ENCODE measurements around the gene GFRA4.

The GFRA4 gene

GRCh38 chr20:3663031-3663701 is at the start of gene GFRA4:
Gene GFRA4, minus strand, starts transcription at chr20:3663399. Its CDS starts 0 bp downstream, at chr20:3663399.
- no peak for DNase-seq (ENCODE audit: low read depth)

DNA sequence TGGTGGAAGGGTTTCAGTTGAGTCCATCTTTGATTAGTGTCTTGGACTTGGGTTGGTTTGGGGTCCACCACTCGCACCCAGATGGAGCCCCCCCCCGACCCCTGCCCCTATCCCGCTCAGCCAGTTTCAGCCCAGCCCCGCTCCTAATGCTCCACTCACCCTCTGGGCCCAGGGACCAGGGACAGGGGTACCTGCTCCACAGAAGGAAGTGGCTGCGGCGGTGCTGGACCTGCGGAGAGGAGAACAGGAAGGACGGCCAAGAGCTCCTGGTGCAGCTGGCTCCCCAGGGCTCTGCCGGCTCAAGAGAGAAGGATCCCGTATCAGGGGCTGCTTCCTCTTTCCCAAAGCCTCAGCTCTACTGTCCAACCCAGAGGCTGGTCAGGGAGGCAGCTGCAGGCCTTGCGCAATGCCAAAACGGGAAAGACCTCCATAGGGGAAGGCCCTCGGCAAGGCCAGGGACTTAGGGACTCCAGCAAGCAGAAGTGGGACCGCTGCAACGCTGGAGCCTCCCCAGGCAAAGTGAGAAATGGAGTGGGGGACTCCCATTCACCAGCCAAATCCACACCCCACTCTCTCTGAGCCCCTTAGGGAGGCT is 49.2 kb upstream of the GFRA4 start, which contains the start of gene SIGLEC1:
Gene SIGLEC1, minus strand, starts transcription at position 322 of the 595 bp plus-strand sequence. CDS start 5,472 bp downstream, outside the sequence.
- DNase-seq (ENCODE audit: low read depth): no peak

DNA sequence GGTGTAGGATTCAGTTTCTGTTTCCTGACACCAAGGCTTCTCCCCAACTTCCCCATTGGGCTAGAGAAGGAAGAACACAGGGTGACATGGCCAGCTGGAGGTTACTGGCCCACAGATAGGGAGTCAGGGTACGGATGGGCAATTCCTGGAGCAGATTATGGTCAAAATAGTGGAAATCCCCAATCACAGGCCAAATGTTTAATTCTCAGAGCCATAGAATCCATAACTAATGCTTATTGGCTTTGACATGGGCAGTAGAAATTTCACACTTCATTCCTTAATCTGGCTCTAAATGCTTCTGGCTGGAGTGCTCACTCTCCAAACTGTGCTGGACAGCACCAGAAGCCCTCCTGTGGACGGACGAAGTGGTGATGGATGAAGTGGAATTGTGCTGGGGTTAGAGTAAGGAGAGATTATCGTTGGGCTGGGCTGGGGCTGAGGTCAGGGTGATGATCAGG is 48.3 kb upstream of the GFRA4 start:
- no peak for DNase-seq (ENCODE audit: low read depth)

GRCh38 chr20:3710703-3711483 is 47.7 kb upstream of the GFRA4 start:
- peak; percentile 14 for DNase-seq (ENCODE audit: low read depth)

DNA sequence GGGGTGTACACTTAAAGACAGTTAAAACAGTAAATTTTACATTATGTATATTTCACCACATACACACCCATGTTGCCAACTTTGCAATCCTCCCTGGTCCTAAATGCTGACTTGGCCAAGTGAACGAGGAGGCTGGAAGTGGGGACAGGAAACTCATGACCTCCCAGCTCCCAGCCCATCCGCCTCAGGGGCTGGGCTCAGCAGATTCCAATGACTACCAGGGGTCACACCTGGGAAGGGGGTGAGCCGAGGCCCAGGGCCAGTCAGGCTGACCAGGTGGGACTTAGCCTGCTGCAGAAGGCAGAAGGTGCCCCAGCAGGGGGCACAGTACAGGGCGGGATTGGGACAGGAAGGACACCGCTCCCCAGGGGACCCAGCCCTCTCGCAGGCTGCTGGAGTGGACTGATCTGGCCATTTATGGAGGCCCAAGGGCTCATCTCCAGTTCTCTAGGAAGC is 46.8 kb upstream of the GFRA4 start:
- DNase-seq (ENCODE audit: low read depth): no peak

GRCh38 chr20:3707508-3707899 is 44.3 kb upstream of the GFRA4 start:
- DNase-seq (ENCODE audit: low read depth): no peak

- no peak for DNase-seq (ENCODE audit: low read depth)
Observed at GRCh38 chr20:3706774-3707507, 43.7 kb upstream of the GFRA4 start.

DNA sequence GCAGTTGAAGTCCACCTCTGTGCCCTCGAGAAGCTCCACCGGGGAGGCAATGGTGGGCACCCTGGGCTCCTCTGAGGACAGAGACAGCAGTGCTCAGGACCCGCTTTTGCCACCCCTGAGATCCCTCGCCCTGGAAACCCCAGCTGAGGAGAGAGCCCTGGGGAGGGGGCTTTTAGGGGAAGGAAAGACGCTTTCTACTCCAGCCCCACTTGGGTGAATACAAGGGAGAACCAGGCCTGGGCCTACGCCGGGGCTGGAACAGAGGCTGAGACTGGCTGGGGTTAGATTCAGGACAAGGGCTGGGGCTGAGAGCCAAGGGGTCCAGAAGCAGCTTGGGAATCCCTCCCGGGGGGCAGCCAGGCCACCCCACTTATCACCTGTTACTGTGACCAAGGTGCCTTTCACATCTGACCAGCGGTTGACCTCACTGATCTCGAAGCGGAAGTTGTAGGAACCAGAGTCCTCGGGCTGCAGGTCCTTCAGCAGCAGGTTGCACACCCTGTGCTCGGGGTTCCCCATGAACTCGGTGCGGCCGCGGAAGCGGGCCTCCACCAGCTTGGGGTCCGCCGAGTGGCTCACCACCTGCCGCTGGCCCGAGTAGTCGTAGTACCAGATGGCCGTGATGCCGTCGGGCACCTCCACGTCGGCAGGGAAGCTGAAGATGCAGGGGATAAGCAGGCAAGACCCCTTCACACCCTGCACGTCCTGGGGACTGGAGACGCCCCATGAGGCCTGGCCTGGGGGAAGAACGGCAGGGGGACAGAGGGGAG is 43.0 kb upstream of the GFRA4 start:
- no peak for DNase-seq (ENCODE audit: low read depth)

- no peak for DNase-seq (ENCODE audit: low read depth)
Observed at GRCh38 chr20:3705491-3705969, 42.3 kb upstream of the GFRA4 start.

DNA sequence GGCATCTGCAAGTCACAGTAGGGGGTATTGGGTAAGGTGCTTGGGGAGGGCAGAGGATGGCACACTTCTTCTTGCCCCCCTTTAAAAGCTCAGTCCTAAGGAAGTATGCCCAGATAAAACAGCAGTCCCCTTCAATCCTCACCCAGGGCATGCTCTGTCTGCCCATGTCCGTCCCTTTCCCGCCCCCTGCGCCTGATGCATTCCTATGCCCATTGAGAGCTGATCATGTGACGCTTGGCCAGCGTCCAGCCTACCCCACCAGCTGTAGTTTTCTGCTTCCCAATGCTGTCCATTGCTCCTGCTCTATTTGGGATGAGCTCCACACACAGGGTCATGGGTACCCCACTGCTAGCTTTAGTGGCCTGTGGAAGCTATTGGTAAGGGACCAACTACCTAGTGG is 40.9 kb upstream of the GFRA4 start:
- DNase-seq (ENCODE audit: low read depth): no peak

DNA sequence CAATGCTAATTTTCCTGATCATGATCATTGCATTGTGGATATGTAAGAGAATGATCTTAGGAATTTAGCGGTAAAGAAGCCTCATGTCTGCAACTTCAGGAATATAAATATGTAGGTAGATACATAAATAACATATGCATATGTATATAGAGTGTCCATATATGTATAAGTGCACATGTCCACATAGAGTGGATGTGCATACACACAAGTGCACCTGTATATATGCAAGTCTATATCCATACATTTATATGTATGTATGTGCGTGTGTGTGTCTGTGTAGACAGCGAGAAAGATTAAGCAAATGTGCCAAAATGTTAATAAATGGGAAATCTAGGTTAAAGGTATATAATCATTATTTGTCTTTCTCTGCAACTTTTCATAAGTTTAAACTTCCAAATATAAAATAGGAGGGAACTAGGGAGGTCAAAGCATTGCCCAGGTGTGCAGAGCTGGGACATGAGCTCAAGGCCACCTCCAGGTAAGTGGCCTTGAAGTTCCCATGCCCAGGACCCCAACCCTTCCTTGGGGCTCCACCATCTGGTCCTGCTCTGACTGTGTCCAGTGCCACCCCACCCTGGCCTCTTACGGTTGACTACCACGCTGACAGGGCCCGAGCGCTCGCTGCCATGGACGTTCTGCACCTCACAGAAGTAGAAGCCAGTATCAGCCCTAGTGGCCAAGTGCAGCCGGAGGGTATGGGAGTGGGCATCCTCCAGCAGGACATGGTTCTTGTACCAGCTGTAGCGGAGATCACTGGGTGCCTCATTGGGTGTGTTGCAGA is 39.6 kb upstream of the GFRA4 start:
- DNase-seq (ENCODE audit: low read depth): no peak

DNA sequence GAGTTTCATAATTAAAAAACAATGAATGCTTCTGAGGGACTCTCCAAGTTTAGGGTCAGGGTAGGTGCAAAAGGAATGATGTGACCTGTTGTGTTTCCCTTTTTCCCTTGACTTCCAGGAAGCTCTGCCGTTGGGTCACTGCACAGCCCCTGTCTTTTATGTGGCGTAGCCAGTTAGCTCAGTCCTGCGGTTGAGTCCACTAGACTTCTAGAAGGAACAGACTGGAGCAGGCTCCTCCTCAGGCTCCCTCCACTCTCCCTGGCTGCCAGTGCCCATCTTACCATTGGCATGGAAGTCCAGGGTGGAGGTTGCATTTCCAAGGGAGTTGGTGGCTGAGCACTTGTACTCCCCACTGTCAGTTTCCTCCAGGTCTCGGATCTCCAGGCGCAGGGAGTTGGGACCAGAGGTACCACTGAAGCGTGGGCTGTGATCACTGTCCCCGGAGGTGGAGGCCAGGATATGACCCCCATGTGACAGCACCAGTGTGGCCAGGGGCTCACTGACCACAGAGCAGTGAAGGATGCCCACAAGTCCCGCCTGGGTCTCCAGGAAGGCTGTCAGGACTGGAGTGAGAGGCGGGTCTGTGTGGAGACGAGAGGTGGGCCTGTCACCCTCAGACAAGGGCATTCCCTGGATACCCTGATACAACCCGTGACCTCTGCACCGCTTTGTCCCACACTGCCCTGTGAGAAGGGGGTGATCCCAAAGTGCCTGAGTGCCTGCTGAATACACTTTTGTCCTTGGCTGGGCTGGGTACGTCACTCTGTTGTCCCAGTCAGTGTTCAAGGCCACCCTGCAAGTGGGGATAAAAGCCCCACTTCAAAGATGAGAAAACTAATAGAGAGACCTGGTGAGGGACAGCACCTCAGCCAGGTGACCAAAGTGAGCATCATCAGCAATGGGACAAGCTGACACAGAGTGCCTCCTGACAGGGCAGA is 38.1 kb upstream of the GFRA4 start:
- DNase-seq (ENCODE audit: low read depth): no peak

GRCh38 chr20:3699037-3699436 is 35.8 kb upstream of the GFRA4 start:
- DNase-seq (ENCODE audit: low read depth): no peak

DNA sequence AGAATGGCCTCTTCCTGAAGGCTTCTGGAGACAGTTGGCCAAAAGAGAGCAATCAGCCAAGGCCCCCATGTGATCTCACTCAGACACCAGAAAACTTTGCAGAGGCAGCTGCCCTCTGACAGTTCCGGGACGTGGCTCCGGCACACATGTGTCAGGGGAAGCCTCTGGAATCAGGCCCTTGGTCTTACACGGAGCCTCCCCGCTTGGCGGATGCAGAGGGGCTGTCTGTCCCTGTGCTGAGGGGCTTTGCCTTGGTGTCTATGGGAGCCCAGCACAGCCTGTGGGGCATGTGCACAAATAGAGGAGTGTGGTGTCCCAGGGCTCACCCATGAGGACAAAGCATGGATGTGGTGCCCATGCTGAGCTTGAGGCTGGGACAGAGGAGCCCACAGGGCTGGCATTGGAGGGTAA is 35.4 kb upstream of the GFRA4 start:
- no peak for DNase-seq (ENCODE audit: low read depth)

DNA sequence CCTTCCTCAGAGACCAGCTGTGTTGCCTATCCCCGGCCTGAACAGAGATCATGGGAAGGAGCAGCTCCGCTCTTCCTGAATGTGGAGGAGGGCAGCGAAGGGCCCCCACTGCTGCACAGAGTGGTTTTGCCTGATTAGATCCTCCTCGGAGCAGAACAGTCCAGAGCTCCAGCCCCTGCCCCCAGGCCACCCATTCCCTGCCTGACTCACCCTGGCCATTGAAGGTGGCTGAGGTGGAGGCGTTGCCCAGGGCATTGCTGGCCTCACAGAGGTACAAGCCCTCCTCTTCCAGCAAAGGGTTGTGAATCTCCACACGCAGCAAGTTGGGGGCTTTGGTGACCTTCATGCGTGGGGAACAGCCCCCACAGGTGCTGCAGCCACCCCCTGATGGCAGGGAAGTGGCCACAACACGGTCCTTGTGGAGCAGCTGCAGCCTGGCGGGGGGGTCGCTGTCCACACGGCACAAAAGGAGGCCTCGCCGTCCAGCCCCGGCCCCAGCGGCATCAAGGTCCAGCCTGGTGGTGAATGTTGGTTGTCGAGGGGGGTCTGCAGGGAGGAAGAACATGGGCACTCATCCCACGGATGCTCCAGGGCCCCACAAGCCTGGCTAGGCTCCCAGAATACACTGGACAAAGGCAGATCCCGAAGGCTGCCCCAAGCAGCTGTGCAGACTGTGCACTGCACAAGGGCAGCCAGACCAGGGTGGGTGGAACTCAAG is 34.5 kb upstream of the GFRA4 start:
- DNase-seq (ENCODE audit: low read depth): no peak

- DNase-seq (ENCODE audit: low read depth): no peak
Observed at GRCh38 chr20:3696745-3697587, 33.8 kb upstream of the GFRA4 start.

DNA sequence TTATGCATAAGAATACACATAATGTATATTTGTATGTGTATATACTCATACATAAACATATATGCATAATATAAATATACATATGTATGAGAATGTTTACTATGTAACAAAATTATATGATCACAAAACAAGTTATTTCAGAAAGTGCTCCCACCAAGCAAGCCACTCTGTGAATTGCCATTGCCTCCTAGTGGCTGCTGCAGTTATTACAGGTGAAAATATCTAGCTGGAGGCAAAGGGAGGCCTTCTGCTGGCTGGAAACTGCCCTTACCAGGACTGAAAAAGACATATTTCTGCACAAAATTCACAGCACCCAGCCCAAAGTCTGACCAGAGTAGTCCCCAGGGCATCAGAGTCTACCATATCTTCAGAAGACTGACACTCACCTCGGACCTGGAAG is 33.0 kb upstream of the GFRA4 start:
- no peak for DNase-seq (ENCODE audit: low read depth)

DNA sequence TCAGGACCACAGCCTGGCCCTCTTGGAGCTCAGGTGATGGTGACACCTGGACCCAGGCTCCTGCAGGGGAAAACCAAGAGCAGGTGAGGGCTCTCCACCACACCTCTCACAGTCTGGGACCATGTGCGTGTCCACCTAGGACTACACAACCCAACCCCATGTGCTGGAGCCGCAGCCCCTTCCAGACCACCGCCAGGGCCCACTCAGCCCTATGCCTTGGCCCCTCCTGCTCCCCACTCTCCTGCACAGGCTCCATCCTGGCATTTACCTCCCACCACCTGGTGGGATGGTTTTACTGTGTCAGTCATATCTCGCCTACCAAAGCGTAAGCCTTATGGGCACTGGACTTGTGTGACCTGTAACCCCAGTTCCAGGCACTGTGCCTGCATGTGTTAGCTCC is 31.7 kb upstream of the GFRA4 start:
- DNase-seq (ENCODE audit: low read depth): no peak
